Ectodermal cell (in vitro differentiated cells): ENCODE results near the gene ABCC9.
"Not testable (repeated sequence)": the region's sequence is repeated elsewhere in the genome, so short reads cannot be mapped to it uniquely, and the experiment has no call there.

Experiments
- H3K27ac ChIP-seq: 2 replicates; pipeline ENCODE4 v1.7.0; 2013; ENCODE audit warnings: mild to moderate bottlenecking, low read depth, low read length; ENCODE audit not compliant: insufficient read depth, poor library complexity, severe bottlenecking
- H3K27me3 ChIP-seq: 2 replicates; pipeline ENCODE4 v1.7.0; 2013; ENCODE audit warnings: mild to moderate bottlenecking, low read length; ENCODE audit not compliant: insufficient read depth, control insufficient read depth, poor library complexity, severe bottlenecking
- H3K36me3 ChIP-seq: one replicate; pipeline ENCODE4 v1.7.0; 2013; ENCODE audit warnings: low read length; ENCODE audit not compliant: control insufficient read depth, insufficient read depth
- H3K4me1 ChIP-seq: one replicate; pipeline ENCODE4 v1.7.0; 2013; ENCODE audit warnings: low read length; ENCODE audit not compliant: control insufficient read depth, insufficient read depth
- H3K4me3 ChIP-seq: 2 replicates; pipeline ENCODE4 v1.7.0; 2013; ENCODE audit warnings: low read depth, low read length, control low read depth; ENCODE audit not compliant: insufficient read depth
- H3K9me3 ChIP-seq: 2 replicates; pipeline ENCODE4 v1.7.0; 2013; ENCODE audit warnings: mild to moderate bottlenecking, low read length, moderate library complexity; ENCODE audit not compliant: control insufficient read depth
- WGBS, 2 experiments: methylation state at CpG; one replicate each; pipeline ENCODE4 v1.1.7; 2013; ENCODE audit warnings: missing lambda C conversion rate in 2 of 2; 5-methylcytosine and 5-hydroxymethylcytosine counted together

ABCC9 gene

DNA sequence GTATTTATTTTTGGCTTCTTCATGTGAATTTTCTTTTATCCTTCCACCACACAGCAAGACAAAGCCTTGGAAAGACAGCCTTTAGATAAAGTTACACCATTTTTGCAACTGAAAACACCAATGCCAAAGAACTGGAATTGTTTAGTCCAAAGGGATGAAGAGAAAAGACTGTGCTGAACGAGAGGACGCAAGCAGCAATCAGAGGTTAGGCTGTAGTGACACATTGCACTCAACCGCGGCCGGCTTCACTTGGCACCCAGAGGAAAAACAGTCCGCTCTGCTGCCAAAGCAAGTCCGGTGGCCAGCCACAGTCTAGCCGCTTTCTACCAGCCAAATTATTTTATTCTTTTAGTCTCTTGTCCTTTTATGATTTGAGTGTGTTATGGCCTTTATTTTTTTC is 117.6 kb downstream of the ABCC9 start:
- Histone ChIP-seq H3K27me3 (no peaks in the 10 kb centered on the region), H3K9me3 (no peaks in the 10 kb centered on the region), H3K36me3 (no peaks in the 10 kb centered on the region), H3K4me3 (no peak overlapping the region), H3K27ac (no peak overlapping the region), H3K4me1 (no peaks in the 10 kb centered on the region)
- 93 to 96% methylated on average over 8 of the region's 8 CpGs for WGBS, 2 experiments

DNA sequence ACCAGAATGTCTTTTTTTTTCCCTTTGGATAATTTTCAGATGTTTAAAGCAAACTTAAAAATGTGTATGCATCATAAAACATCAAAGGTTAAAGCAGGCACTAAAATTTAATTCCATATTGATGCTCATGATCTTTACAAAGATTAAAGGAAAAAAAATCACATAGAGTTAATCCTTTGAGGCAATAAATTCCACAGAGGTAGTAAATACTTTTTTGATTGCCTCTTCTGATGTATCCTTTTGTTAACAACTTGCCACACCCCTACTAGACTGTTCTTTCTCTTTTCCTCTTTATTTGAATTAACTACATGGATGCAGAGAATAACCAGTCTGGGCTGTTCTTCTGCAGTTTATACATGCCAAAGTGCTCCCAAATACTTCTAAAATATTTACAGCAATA is 121.5 kb downstream of the ABCC9 start:
- Histone ChIP-seq H3K9me3 (no peaks in the 10 kb centered on the region), H3K4me1 (no peaks in the 10 kb centered on the region), H3K36me3 (no peaks in the 10 kb centered on the region), H3K4me3 (no peak overlapping the region), H3K27me3 (no peaks in the 10 kb centered on the region), H3K27ac (no peak overlapping the region)

DNA sequence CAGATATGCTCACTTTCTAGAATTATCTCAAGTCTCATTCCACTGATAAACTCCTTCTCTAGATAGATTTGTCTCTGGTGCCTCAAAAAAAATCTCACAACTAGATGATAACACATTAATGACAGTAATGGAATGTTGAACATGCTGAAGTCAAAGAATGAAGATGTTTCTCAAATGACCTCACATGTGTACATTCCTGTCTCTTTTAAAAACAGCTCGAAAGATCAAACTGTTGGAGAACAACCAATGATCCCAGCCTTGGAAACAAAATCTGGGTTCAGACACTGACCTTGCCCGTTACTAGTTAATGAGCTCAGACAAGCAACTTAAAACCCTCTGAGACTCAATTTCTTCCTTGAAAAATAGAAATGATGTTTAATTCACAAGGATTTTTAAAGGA is 122.0 kb downstream of the ABCC9 start:
- no peaks in the 10 kb centered on the region for H3K36me3 ChIP-seq
- WGBS, 2 experiments = 76 to 98% methylated on average over 2 of the region's 2 CpGs
- no peaks in the 10 kb centered on the region for H3K4me1 ChIP-seq
- no peak overlapping the region for H3K27ac ChIP-seq
- H3K9me3 ChIP-seq = no peaks in the 10 kb centered on the region
- no peaks in the 10 kb centered on the region for H3K27me3 ChIP-seq
- no peak overlapping the region for H3K4me3 ChIP-seq

DNA sequence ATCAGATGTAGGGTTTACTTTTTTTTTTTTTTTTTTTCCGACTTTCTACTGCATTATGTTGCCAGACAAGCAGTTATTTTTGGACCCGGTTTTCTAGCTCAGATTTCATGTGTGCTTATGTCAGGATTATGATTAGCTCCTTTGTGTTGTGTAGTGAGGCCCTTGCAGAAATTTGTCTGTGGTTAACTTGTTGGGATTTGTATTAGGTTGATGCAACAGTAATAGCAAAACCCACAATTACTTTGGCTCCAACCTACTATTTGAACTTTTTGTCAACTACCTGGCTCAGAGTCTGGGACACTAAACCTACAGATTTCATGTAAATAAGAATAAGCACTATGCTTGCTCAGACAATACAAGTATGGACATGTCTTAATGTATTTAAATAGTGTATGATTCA is 122.6 kb downstream of the ABCC9 start:
- H3K4me3 ChIP-seq = no peak overlapping the region
- H3K4me1 ChIP-seq = no peaks in the 10 kb centered on the region
- H3K27me3 ChIP-seq = no peaks in the 10 kb centered on the region
- H3K27ac ChIP-seq = no peak overlapping the region
- WGBS, 2 experiments = 83 to 98% methylated on average over 1 to 2 of the region's 2 CpGs
- no peaks in the 10 kb centered on the region for H3K36me3 ChIP-seq
- no peaks in the 10 kb centered on the region for H3K9me3 ChIP-seq

DNA sequence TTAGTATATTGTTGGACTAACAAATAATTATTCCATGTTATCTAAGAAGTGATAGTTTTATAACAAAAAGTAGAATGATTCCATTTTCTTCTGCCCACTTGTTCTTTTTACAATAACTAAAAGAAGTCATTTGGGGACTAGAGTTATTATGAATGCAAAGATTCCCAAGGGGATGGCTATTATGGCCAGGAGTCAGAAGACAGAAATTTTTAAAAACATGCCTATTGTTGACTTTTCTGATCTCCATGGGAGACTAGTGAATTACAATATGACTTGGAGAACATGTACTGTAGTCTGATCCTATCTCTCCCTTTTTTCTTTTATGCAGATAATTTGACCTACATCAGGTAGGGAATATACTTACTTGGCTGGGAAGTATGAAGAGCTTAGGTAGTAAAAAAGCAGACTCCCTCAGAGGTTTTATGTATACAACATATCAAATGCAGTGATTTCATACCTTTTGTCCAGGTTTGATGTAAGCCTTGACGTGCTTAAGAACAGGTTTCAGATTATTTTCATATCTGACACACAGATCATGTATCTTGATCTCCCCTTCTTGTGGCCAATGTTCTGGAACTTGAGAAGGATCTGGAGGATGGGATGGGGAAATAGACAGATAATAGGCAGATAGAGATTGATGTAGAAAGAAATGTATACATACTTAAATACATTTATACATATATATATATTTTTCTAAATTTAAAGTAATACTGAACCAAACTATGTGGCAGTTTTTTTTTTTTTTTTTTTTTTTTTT is 125.7 kb downstream of the ABCC9 start:
- Histone ChIP-seq H3K36me3 (no peaks in the 10 kb centered on the region), H3K4me3 (no peak overlapping the region), H3K4me1 (no peaks in the 10 kb centered on the region), H3K27me3 (no peaks in the 10 kb centered on the region), H3K9me3 (no peaks in the 10 kb centered on the region), H3K27ac (no peak overlapping the region)
- WGBS, 2 experiments = 93 to 100% methylated on average over 1 of the region's 1 CpG

DNA sequence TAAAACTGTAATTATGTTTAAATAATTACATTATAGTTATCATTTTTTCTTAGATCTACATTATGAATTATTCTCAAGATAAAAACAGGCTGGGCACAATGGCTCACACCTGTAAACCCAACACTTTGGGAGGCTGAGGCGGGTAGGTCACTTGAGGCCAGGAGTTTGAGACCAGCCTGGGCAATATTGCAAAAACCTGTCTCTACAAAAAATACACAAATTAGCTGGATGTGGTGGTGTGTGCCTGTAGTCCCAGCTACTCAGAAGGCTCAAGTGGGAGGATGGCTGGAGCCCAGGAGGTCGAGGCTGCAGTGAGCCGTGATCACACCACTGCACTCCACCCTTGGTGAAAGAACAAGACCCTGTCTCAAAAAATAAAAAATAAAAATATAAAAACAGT is 126.4 kb downstream of the ABCC9 start:
- WGBS, 2 experiments = 94 to 97% methylated on average over 3 of the region's 3 CpGs
- H3K4me3 ChIP-seq = no peak overlapping the region
- no peaks in the 10 kb centered on the region for H3K4me1 ChIP-seq
- no peaks in the 10 kb centered on the region for H3K9me3 ChIP-seq
- H3K36me3 ChIP-seq = no peaks in the 10 kb centered on the region
- no peak overlapping the region for H3K27ac ChIP-seq
- no peaks in the 10 kb centered on the region for H3K27me3 ChIP-seq

DNA sequence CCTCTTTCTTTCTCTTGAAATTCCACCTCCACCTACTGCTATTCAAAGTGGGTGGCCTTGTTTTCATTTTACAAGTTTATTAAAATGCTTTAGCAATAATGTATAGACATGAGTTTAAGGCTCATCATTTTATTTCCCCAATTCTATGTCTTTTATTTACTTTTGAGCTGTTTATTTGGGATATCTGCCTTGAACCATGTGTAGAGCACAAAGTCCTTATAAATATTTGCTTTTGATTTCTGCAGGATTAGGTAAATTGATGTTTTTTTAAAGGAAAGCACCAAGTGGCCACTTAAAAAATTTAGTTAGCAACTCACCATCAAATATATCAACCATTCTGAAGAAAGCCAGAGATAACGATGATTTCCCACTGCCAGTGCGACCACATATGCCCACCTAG is 126.9 kb downstream of the ABCC9 start:
- WGBS, 2 experiments = 91 to 94% methylated on average over 2 of the region's 2 CpGs
- Histone ChIP-seq H3K27me3 (no peaks in the 10 kb centered on the region), H3K9me3 (no peaks in the 10 kb centered on the region), H3K4me3 (no peak overlapping the region), H3K27ac (no peak overlapping the region), H3K36me3 (no peaks in the 10 kb centered on the region), H3K4me1 (no peaks in the 10 kb centered on the region)

DNA sequence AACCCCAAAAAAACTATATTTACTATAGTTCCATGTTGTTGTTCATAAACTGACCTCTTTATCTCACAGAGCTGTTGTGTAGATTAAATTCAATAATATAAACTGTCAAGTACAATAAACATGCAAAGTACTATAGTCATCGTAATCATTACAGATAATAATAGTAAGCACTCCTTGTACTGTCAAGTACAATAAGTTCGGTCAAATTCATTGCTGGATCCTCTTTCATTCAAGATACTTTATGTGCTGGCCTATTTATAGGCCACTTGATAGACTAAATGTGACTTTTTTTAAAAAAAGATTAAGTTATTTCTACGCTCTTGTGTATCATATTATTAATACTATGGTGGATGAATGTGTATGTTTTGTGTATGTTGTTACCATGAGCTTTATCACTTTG is 127.5 kb downstream of the ABCC9 start:
- H3K4me3 ChIP-seq = no peak overlapping the region
- no peaks in the 10 kb centered on the region for H3K4me1 ChIP-seq
- no peaks in the 10 kb centered on the region for H3K27me3 ChIP-seq
- WGBS, 2 experiments = 87 to 100% methylated on average over 2 to 3 of the region's 3 CpGs
- H3K27ac ChIP-seq = no peak overlapping the region
- H3K9me3 ChIP-seq = no peaks in the 10 kb centered on the region
- no peaks in the 10 kb centered on the region for H3K36me3 ChIP-seq

DNA sequence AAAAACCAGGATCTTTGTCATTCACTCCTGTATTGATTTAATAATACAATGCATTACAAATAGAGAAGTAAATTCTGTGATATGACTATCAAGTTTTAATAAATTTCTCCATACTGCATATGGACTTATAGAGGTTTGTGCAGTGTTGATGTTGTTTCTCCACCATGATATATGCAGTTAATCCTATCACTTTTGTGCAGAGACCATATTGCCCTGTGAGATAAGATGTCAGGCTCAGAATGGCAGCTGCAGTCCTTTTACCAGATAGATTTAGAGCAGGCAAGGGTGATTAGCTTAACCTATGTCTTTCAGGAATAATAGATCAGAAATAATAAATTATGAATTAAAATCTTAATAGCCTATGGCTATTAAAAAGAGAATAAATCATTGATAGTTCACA is 128.1 kb downstream of the ABCC9 start:
- Histone ChIP-seq H3K9me3 (no peaks in the 10 kb centered on the region), H3K4me1 (no peaks in the 10 kb centered on the region), H3K4me3 (no peak overlapping the region), H3K36me3 (no peaks in the 10 kb centered on the region), H3K27me3 (no peaks in the 10 kb centered on the region), H3K27ac (no peak overlapping the region)

DNA sequence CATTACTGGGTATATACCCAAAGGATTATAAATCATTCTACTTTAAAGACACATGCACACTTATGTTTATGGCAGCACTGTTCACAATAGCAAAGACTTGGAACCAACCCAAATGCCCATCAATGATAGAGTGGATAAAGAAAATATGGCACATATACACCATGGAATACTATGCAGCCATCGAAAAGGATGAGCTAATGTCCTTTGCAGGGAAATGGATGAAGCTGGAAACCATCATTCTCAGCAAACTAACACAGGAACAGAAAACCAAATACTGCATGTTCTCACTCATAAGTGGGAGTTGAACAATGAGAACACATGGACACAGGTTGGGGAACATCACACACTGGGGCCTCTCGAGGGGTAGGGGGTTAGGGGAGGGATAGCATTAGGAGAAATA is 128.9 kb downstream of the ABCC9 start:
- H3K4me1 ChIP-seq, H3K27me3 ChIP-seq, H3K36me3 ChIP-seq, H3K4me3 ChIP-seq, H3K9me3 ChIP-seq, H3K27ac ChIP-seq: not testable (repeated sequence)
- WGBS, 2 experiments = 92 to 94% methylated on average over 2 of the region's 2 CpGs

DNA sequence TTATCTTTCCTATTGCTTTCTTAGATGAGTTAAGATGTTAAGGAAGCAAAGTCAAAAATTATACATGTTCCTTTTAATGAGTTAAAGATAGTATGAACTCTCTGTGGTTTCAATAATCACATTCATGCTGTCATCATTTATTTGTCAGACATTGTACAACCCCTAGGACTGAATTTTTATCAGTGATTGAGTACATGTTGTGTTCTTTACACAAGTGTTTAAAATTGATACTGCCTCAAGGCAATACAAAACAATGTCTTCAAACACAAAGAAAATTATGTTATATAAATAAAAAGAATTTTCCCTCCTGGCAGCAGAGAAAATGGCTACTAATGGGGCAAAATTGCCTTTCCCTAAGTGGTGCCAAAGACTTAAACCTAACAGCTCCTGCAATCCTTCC is 132.1 kb downstream of the ABCC9 start:
- Histone ChIP-seq H3K27ac (no peak overlapping the region), H3K4me1 (no peaks in the 10 kb centered on the region), H3K9me3 (no peaks in the 10 kb centered on the region), H3K36me3 (no peaks in the 10 kb centered on the region), H3K27me3 (no peaks in the 10 kb centered on the region), H3K4me3 (no peak overlapping the region)
